Pons (tissue), 1 donor: ENCODE data around the gene RAVER1.
"Not testable (repeated sequence)": the region's sequence is repeated elsewhere in the genome, so short reads cannot be mapped to it uniquely, and the experiment has no call there.

Experiments
- DNase-seq: peaks from one replicate; pipeline ENCODE4 v3.0.0-alpha.2; 2016; ENCODE audit warnings: low spot score

RAVER1 gene

GRCh38 chr19:10291554-10292205, 41.6 kb downstream of the RAVER1 start:
- DNase-seq, result no peak

DNA sequence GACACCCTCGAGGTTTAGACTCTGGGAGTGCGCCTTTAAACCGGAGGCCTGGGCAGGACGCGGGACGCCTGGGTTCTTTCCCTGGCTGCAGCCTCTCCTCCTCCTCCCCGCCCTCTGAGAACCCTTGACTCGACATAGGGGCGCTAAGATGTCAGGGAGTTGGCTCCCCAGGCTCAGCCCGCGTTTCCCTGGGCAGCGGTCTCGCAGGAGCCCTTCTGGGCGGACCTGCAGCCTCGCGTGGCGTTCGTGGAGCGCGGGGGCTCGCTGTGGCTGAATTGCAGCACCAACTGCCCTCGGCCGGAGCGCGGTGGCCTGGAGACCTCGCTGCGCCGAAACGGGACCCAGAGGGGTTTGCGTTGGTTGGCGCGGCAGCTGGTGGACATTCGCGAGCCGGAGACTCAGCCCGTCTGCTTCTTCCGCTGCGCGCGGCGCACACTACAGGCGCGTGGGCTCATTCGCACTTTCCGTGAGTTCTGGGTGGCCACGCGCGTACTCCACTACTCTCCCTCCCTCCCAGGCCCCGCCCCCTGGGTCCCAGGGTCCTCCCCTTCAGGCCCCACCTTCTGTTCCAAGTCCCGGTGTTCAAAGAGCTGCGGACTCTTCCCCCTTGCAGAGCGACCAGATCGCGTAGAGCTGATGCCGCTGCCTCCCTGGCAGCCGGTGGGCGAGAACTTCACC, 42.3 kb downstream of the RAVER1 start:
- DNase-seq, result no peak

DNA sequence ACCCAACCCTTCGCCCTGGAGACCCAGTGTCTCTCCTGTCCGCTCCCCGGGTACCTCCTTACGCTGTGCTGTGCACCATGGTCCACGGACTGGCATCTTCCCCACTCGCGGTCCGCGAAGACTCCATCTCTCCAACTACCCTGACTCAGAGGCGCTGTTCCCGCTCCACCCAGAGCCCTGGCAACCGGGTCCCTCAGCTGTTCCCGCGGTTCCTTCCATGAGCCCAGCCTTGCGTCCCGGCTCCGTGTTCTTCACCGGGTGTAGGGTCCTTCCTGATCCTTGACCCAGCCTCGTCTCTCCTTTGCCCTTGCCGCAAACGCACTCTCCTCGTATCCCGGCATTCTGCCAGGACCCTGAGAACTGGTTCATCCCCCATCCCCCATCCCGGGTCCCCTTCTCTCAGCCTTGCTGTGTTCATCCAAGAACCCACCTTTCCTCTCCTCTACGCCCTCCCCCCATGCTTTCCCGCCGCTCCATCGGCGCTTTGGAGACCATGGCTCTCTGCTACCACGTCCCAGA, 42.9 kb downstream of the RAVER1 start:
- no peak for DNase-seq

DNA sequence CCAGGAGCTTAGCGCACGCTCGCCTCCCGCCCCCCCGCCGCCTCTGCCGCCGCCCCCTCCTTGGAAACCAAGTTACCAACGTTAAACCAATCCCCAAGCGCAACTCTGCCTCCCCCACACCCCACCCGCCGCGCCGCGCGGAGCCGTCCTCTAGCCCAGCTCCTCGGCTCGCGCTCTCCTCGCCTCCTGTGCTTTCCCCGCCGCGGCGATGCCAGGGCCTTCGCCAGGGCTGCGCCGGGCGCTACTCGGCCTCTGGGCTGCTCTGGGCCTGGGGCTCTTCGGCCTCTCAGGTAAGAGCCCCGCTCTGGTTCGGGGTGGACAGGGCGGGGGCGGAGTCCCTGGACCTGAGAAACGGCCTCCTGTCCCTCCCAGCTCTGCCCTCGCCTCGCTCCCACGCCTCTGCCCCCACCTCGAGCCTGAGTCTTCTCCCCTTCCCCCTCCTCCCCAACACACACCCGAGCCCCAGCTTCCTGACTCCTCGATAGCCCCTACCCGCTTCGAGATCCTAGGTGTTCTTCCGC, 43.4 kb downstream of the RAVER1 start, which contains the start of gene ICAM5:
TSS of gene ICAM5 (plus strand) at position 117 of the 521 bp plus-strand sequence. CDS start at position 209, 92 bp downstream.
- DNase-seq, result no peak

- no peak for DNase-seq
Measured at GRCh38 chr19:10289167-10289835, 44.0 kb downstream of the RAVER1 start.

DNA sequence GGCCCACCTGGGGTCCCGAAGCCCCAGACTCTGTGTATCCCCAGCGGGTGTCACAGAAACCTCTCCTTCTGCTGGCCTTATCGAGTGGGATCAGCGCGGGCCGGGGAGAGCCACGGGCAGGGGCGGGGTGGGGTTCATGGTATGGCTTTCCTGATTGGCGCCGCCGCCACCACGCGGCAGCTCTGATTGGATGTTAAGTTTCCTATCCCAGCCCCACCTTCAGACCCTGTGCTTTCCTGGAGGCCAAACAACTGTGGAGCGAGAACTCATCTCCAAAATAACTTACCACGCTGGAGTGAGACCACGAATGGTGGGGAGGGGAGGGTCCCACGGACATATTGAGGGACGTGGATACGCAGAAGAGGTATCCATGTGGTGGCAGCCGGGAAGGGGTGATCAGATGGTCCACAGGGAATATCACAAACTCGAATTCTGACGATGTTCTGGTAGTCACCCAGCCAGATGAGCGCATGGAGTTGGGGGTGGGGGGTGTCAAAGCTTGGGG, 44.6 kb downstream of the RAVER1 start:
- DNase-seq, result no peak

DNA sequence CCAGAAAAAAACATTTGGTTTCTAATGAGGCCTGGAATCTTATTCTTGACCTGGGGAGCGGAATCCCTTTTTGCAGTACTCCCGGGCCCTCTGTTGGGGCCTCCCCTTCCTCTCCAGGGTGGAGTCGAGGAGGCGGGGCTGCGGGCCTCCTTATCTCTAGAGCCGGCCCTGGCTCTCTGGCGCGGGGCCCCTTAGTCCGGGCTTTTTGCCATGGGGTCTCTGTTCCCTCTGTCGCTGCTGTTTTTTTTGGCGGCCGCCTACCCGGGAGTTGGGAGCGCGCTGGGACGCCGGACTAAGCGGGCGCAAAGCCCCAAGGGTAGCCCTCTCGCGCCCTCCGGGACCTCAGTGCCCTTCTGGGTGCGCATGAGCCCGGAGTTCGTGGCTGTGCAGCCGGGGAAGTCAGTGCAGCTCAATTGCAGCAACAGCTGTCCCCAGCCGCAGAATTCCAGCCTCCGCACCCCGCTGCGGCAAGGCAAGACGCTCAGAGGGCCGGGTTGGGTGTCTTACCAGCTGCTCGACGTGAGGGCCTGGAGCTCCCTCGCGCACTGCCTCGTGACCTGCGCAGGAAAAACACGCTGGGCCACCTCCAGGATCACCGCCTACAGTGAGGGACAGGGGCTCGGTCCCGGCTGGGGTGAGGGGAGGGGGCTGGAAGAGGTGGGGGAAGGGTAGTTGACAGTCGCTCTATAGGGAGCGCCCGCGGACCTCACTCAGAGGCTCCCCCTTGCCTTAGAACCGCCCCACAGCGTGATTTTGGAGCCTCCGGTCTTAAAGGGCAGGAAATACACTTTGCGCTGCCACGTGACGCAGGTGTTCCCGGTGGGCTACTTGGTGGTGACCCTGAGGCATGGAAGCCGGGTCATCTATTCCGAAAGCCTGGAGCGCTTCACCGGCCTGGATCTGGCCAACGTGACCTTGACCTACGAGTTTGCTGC, 46.3 kb downstream of the RAVER1 start, which contains the start of gene ICAM4:
TSS of gene ICAM4 (plus strand) at position 153 of the 935 bp plus-strand sequence. CDS start at position 211, 58 bp downstream.
- DNase-seq, result no peak

- DNase-seq, result no peak
Measured at GRCh38 chr19:10285393-10285792, 47.9 kb downstream of the RAVER1 start.

GRCh38 chr19:10284960-10285278, 48.4 kb downstream of the RAVER1 start:
- DNase-seq, result no peak

- DNase-seq, result no peak
Measured at GRCh38 chr19:10284065-10284959, 49.0 kb downstream of the RAVER1 start.

GRCh38 chr19:10283301-10284064, 49.8 kb downstream of the RAVER1 start:
- DNase-seq, result no peak

GRCh38 chr19:10282043-10282442, 51.3 kb downstream of the RAVER1 start:
- not testable (repeated sequence) for DNase-seq

DNA sequence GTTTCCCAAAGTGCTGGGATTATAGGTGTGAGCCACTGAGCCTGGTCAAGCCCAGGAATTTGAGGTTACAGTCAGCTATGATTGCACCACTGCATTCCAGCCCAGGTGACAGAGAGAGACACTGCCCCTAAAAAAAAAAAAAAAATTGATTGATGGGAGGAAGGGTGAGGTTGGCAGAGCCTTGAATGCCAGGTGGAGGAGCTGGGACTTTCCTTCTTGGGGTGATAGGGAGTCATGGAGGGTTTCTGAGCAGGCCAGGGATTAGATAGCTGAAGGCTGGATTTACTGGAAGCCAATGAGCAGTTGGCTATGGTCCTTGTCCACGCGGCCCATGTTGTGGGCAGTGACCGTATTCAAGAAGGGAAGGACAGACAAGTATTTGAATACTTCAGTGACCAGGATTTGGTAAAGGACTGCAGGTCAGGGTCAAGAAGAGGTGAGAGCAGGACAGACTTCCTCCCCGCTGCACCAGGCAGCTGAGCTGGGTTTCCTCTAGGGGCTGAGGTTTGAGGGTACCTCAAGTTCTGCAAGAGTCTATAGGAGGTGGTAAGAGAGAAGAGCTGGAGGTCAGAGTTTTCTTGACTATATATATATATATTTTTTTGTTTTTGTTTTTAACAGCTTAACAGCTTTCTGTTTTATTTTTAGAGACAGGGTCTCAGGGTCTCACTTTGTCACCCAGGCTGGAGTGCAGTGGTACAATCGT, 53.4 kb downstream of the RAVER1 start:
- no peak for DNase-seq

- no peak for DNase-seq
Measured at GRCh38 chr19:10278935-10279334, 54.4 kb downstream of the RAVER1 start.

- DNase-seq, result no peak
Measured at GRCh38 chr19:10277795-10278589, 55.3 kb downstream of the RAVER1 start.

DNA sequence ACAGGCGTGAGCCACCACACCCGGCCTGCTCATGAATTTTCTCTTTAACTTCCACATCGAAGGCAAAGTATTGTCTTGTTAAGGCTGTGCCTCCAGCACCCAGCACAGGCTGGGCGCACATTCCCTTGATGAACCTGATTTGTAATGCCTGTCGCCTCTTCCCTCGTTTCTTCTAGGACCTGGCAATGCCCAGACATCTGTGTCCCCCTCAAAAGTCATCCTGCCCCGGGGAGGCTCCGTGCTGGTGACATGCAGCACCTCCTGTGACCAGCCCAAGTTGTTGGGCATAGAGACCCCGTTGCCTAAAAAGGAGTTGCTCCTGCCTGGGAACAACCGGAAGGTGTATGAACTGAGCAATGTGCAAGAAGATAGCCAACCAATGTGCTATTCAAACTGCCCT, 58.7 kb downstream of the RAVER1 start:
- DNase-seq, result no peak

DNA sequence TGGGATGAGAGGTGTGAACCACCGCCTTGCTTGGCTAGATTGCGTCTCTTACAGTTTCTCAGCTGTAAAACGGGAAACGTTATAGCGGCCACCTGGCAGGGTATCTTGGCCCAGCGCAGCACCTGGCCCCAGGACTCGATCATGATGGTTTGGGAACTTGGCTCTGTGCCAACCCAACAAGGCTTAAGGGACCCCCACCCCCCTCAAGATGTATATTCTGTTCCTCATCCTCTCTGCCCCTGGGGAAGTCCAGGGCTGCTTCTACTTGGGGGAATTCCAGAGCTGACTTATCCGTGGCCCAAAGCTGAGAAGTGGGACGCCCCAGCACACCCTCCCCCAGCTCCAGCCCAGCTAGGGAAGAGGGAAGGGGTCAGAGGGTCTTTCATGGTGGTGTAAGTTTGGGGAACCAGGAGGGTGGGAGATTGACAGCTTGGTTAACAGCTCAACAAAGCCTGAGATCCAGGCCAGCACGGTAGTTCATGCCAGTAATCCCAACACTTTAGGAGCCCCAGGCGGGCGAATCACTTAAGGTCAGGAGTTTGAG, 61.7 kb downstream of the RAVER1 start:
- DNase-seq, result peak; percentile 30
